ENCODE measurements around the gene ZNF618. TPM values are rescaled to one million over a fixed set of nuclear protein-coding genes. Genes with fewer than 3 reads are reported as not detected.

The ZNF618 gene
- total RNA-seq, 1 experiment from 2014 or later = 4.2 TPM

DNA sequence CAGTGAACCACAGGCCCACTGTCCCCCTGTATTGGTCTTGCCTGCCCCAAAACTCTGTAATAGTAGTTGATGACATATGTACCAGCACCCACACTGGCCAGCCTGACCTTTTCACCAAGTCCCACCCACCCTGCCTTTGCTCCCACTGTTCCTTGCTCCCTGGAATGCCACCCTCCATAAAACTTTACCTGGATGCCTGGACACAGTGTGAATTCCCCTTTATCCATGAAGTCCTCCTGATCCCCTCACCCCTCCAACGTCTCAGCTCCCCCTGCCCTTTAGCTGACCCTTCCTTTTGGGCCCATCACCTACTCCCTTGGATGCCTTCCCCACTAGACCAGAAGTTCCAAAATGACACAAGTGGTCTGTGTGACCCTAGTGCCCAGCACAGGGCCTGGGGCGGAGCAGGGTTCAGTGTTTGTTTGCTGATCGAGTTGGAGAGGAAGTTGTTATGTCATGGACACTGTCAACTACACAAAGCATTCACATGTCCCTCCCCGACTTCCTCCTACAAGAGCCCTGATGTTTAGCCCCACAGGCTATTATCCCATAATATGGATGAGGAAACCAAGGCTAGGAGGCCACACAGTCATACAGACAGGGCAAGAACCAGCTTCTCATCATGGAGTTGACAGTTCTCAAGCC, 185.8 kb downstream of the ZNF618 start:
- Histone ChIP-seq H3K79me2 (ENCODE audit: low read length) (no peaks in the 10 kb centered on the region), H2AFZ (ENCODE audit: low read length) (no peak overlapping the region), H4K20me1 (ENCODE audit: low read length) (no peaks in the 10 kb centered on the region), H3K4me3 (ENCODE audit: low read length) (no peak overlapping the region), H3K9me2 (replicated peaks; ENCODE audit: low read length) (no peaks in the 10 kb centered on the region), H3K36me3 (ENCODE audit: low read depth, low read length) (no peaks in the 10 kb centered on the region), H3K27ac (ENCODE audit: low read length) (no peak overlapping the region), H3K4me2 (ENCODE audit: low read length) (no peak overlapping the region), H3K9ac (ENCODE audit: low read length) (no peak overlapping the region), H3K4me1 (ENCODE audit: insufficient read depth, low read length) (no peaks in the 10 kb centered on the region), H3K27me3 (ENCODE audit: low read length) (no peaks in the 10 kb centered on the region), H3K9me3 (ENCODE audit: low read length) (no peaks in the 10 kb centered on the region), H3F3A (ENCODE audit: low read length, unreplicated experiment) (no peaks in the 10 kb centered on the region)
- ATAC-seq = no peak
- intact Hi-C loops (cut with micrococcal nuclease) = no loop called here
- no peak for DNase-seq
- ChIA-PET POLR2A (ENCODE audit: unreplicated experiment) (no interaction called here), CTCF (no interaction called here)
- TF ChIP-seq, protein P1, sequence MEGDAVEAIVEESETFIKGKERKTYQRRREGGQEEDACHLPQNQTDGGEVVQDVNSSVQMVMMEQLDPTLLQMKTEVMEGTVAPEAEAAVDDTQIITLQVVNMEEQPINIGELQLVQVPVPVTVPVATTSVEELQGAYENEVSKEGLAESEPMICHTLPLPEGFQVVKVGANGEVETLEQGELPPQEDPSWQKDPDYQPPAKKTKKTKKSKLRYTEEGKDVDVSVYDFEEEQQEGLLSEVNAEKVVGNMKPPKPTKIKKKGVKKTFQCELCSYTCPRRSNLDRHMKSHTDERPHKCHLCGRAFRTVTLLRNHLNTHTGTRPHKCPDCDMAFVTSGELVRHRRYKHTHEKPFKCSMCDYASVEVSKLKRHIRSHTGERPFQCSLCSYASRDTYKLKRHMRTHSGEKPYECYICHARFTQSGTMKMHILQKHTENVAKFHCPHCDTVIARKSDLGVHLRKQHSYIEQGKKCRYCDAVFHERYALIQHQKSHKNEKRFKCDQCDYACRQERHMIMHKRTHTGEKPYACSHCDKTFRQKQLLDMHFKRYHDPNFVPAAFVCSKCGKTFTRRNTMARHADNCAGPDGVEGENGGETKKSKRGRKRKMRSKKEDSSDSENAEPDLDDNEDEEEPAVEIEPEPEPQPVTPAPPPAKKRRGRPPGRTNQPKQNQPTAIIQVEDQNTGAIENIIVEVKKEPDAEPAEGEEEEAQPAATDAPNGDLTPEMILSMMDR (conservative IDR thresholded peaks at IDR 0.05; ENCODE audit: low read depth, low read length) = no peak
- no peak for TF ChIP-seq EZH2 (IDR thresholded peaks at IDR 0.05; ENCODE audit: low read length, unreplicated experiment)
- no TSS peak for BruUV-seq (replicated peaks)

DNA sequence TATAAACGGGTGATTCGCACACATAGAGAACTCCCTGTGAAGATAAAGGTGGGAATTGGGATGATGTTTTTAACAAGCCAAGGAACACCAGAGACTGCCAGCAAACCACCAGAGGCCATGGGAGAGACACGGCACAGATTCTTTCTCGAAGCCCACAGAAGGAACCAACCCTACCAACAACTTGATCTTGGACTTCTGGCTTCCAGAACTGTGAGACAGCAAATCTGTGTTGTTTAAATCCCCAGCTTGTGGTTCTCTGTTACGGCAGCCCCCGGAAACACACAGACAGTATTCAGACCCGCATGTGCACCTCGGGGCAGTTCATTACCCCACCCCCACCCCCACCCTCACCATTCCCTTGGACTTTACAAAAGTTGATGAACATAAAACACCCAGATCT, 189.2 kb downstream of the ZNF618 start:
- BruUV-seq (replicated peaks) = no TSS peak
- Histone ChIP-seq H3K79me2 (ENCODE audit: low read length) (no peaks in the 10 kb centered on the region), H3K4me1 (ENCODE audit: insufficient read depth, low read length) (no peaks in the 10 kb centered on the region), H3K27me3 (ENCODE audit: low read length) (no peaks in the 10 kb centered on the region), H3K27ac (ENCODE audit: low read length) (no peak overlapping the region), H3F3A (ENCODE audit: low read length, unreplicated experiment) (no peaks in the 10 kb centered on the region), H3K9me2 (replicated peaks; ENCODE audit: low read length) (no peaks in the 10 kb centered on the region), H3K9me3 (ENCODE audit: low read length) (no peaks in the 10 kb centered on the region), H3K9ac (ENCODE audit: low read length) (no peak overlapping the region), H3K4me2 (ENCODE audit: low read length) (no peak overlapping the region), H3K4me3 (ENCODE audit: low read length) (no peak overlapping the region), H3K36me3 (ENCODE audit: low read depth, low read length) (no peaks in the 10 kb centered on the region), H4K20me1 (ENCODE audit: low read length) (no peaks in the 10 kb centered on the region), H2AFZ (ENCODE audit: low read length) (no peak overlapping the region)
- no peak for TF ChIP-seq EZH2 (IDR thresholded peaks at IDR 0.05; ENCODE audit: low read length, unreplicated experiment)
- TF ChIP-seq, protein P1 (conservative IDR thresholded peaks at IDR 0.05; ENCODE audit: low read depth, low read length) = no peak
- TF ChIP-seq EZH2phosphoT487 (IDR thresholded peaks at IDR 0.05; ENCODE audit: borderline replicate concordance, low read length) = no peak
- no peak for DNase-seq
- ChIA-PET CTCF (no interaction called here), POLR2A (ENCODE audit: unreplicated experiment) (no interaction called here)
- intact Hi-C loops (cut with micrococcal nuclease) = no loop called here
- no peak for ATAC-seq

DNA sequence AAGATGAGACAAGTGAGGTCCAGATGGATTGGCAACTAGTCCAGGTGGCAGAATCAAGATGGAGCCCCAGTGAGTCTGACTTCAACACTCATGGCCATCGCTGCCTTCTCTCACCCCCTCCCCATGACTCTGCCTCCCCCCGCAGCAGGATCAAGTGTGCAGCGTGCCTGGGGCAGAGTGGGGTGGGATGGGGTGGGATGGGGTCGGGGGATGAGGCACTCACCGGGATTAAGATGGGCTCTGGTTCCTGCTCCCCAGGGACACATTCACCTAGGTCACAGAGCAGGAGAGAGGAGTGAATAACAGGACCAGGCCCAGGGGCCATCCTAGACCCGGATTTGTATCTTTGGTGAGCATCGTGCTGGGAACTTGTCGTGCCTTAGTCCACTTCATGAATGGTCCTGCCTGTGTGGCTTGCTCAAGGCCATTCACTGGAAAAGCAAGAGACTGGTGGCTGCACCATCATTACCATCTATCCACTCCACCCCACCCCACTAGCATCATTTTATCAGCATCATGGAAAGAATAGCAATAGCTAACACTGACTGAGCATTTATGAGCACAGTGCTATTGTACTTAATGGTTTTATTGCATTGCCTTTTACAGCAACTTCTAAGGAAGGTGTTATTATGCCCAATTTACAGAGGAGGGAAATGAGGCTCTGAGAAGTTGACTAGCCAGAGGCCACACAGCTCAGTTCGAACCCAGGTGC, 193.5 kb downstream of the ZNF618 start:
- Histone ChIP-seq H3K9me3 (ENCODE audit: low read length) (no peaks in the 10 kb centered on the region), H3K4me1 (ENCODE audit: insufficient read depth, low read length) (no peaks in the 10 kb centered on the region), H3K4me2 (ENCODE audit: low read length) (no peak overlapping the region), H3F3A (ENCODE audit: low read length, unreplicated experiment) (no peaks in the 10 kb centered on the region), H3K9me2 (replicated peaks; ENCODE audit: low read length) (no peaks in the 10 kb centered on the region), H3K27me3 (ENCODE audit: low read length) (no peaks in the 10 kb centered on the region), H4K20me1 (ENCODE audit: low read length) (no peaks in the 10 kb centered on the region), H3K36me3 (ENCODE audit: low read depth, low read length) (no peaks in the 10 kb centered on the region), H3K9ac (ENCODE audit: low read length) (no peak overlapping the region), H3K4me3 (ENCODE audit: low read length) (no peak overlapping the region), H3K27ac (ENCODE audit: low read length) (no peak overlapping the region), H2AFZ (ENCODE audit: low read length) (no peak overlapping the region), H3K79me2 (ENCODE audit: low read length) (no peaks in the 10 kb centered on the region)
- no peak for DNase-seq
- no TSS peak for BruUV-seq (replicated peaks)
- POLR2A ChIA-PET (ENCODE audit: unreplicated experiment) = no interaction called here
- TF ChIP-seq EZH2 (IDR thresholded peaks at IDR 0.05; ENCODE audit: low read length, unreplicated experiment) = no peak
- no peak for TF ChIP-seq EZH2phosphoT487 (IDR thresholded peaks at IDR 0.05; ENCODE audit: borderline replicate concordance, low read length)
- TF ChIP-seq, protein P1 (conservative IDR thresholded peaks at IDR 0.05; ENCODE audit: low read depth, low read length) = no peak
- intact Hi-C loops (cut with micrococcal nuclease) = no loop called here
- CTCF ChIA-PET = no interaction called here
- ATAC-seq = no peak

Measured in PC-3 (cell line).